HG03520 (cell line): ENCODE measurements around the gene LSR.
"Not testable (repeated sequence)": the region's sequence is repeated elsewhere in the genome, so short reads cannot be mapped to it uniquely, and the experiment has no call there.

Source experiments
- ATAC-seq: cut with Tn5 transposase; IDR thresholded peaks from one replicate; pipeline ENCODE4 v1.9.1; 2021; ENCODE audit warnings: mild to moderate bottlenecking, moderate library complexity; ENCODE audit not compliant: unreplicated experiment

The LSR gene

GRCh38 chr19:35217649-35217990 lies 31.2 kb upstream of the LSR start:
- no peak for ATAC-seq

- no peak for ATAC-seq
Observed at GRCh38 chr19:35219008-35219407, 29.8 kb upstream of the LSR start.

- ATAC-seq = no peak
Observed at GRCh38 chr19:35220315-35220921, 28.4 kb upstream of the LSR start.

- ATAC-seq = not testable (repeated sequence)
Observed at GRCh38 chr19:35220973-35221590, 27.7 kb upstream of the LSR start.

GRCh38 chr19:35222373-35223015 lies 26.3 kb upstream of the LSR start:
- ATAC-seq = no peak

GRCh38 chr19:35223084-35223790 lies 25.6 kb upstream of the LSR start:
- ATAC-seq = no peak

- no peak for ATAC-seq
Observed at GRCh38 chr19:35223862-35224505, 24.8 kb upstream of the LSR start.

- ATAC-seq = no peak
Observed at GRCh38 chr19:35224681-35225571, 23.9 kb upstream of the LSR start.

- ATAC-seq = no peak
Observed at GRCh38 chr19:35225951-35226350, 22.9 kb upstream of the LSR start.

- no peak for ATAC-seq
Observed at GRCh38 chr19:35226748-35227147, 22.1 kb upstream of the LSR start.

- ATAC-seq = no peak
Observed at GRCh38 chr19:35228177-35228930, 20.4 kb upstream of the LSR start, which contains the start of gene FAM187B. TSS of gene FAM187B (minus strand) at chr19:35228739. CDS start at chr19:35228680, 59 bp downstream.

- no peak for ATAC-seq
Observed at GRCh38 chr19:35229601-35230000, 19.2 kb upstream of the LSR start.

GRCh38 chr19:35231956-35232645 lies 16.7 kb upstream of the LSR start:
- no peak for ATAC-seq

GRCh38 chr19:35232912-35233311 lies 15.9 kb upstream of the LSR start:
- no peak for ATAC-seq

- ATAC-seq = no peak
Observed at GRCh38 chr19:35236638-35237400, 12.0 kb upstream of the LSR start.

GRCh38 chr19:35239597-35239996 lies 9.2 kb upstream of the LSR start:
- ATAC-seq = not testable (repeated sequence)

GRCh38 chr19:35240327-35240726 lies 8.5 kb upstream of the LSR start:
- no peak for ATAC-seq

- ATAC-seq = no peak
Observed at GRCh38 chr19:35241417-35241816, 7.4 kb upstream of the LSR start.
